Right atrium auricular region (tissue), 2 donors: ENCODE measurements around the gene HDAC7. TPM values are rescaled to one million over a fixed set of nuclear protein-coding genes. Genes with fewer than 3 reads are reported as not detected.

Experiments
- DNase-seq: peaks from one replicate; pipeline ENCODE4 v3.0.0-alpha.2; 2019; ENCODE audit warnings: low spot score
- H3K27ac ChIP-seq, 2 donors: fragments of 200-600 bp; sonication (generic); 1 replicate in 1 of 2; 2 replicates in 1 of 2; pipeline ENCODE4 v1.5.1; 2016 to 2019
- H3K27me3 ChIP-seq, 2 donors: fragments of 200-600 bp; sonication (generic); one replicate each; pipeline versions ENCODE4 v1.5.1 to v1.6.0; 2017 to 2019
- H3K36me3 ChIP-seq: fragments of 200-600 bp; sonication (generic); one replicate; pipeline ENCODE4 v1.5.1; 2016
- H3K4me1 ChIP-seq, 2 donors: fragments of 200-600 bp; sonication (generic); one replicate each; pipeline versions ENCODE4 v1.5.1 to v1.6.0; 2017 to 2019
- H3K4me3 ChIP-seq, 2 donors: fragments of 200-600 bp; sonication (generic); 1 replicate in 1 of 2; 2 replicates in 1 of 2; pipeline ENCODE4 v1.5.1; 2017 to 2019; ENCODE audit warnings: mild to moderate bottlenecking in 1 of 2, moderate library complexity in 1 of 2
- H3K9me3 ChIP-seq, 2 donors: fragments of 200-600 bp; sonication (generic); one replicate each; pipeline ENCODE4 v1.5.1; 2019
- total RNA-seq, 2 donors: library from RNA; depleted of rRNA; stranded (reverse); fragments of >200 nt; gene quantifications; one replicate each; pipeline ENCODE4 v1.1.0, GENCODE V29; 2016
- TF ChIP-seq, protein P1 (sequence below), 2 donors: fragments of 200-600 bp; sonication (generic); IDR thresholded peaks; one replicate each; pipeline ENCODE4 v1.5.1; 2019; ENCODE audit warnings: antibody characterized with exemption in 2 of 2

HDAC7 gene
- total RNA-seq, 2 donors from 2014 or later = 33.4 to 60.2 TPM

DNA sequence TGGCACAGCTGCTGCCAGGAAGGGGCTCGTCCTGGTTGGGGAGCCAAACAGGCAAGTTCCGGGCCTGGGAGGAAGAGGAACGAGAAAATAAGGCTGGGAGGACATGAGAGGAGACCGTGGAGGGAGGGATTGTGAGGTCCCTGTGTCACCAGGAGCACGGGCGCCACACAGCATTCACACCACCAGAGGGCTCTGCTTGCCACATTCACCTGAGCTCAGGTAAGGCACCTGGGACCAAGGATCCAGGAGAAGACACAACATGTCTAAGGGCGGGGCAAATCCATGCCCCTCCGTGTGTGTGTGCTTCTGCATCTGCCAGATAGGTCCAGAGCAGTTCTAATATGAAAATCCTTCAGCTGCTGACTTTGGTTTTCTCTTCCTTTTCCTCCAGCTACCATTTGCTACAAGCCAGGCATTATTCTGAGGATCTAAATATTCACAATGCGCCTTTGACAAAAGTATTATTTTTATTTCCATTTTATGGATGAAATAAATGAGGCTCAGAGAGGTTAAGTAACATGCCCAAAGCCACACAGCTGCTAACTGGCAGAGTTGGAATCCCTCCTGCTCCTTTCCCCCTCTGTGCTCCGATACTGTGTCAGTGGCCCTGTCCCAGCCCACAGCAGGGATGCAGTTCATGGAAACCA lies 75.6 kb downstream of the HDAC7 start:
- TF ChIP-seq, protein P1, sequence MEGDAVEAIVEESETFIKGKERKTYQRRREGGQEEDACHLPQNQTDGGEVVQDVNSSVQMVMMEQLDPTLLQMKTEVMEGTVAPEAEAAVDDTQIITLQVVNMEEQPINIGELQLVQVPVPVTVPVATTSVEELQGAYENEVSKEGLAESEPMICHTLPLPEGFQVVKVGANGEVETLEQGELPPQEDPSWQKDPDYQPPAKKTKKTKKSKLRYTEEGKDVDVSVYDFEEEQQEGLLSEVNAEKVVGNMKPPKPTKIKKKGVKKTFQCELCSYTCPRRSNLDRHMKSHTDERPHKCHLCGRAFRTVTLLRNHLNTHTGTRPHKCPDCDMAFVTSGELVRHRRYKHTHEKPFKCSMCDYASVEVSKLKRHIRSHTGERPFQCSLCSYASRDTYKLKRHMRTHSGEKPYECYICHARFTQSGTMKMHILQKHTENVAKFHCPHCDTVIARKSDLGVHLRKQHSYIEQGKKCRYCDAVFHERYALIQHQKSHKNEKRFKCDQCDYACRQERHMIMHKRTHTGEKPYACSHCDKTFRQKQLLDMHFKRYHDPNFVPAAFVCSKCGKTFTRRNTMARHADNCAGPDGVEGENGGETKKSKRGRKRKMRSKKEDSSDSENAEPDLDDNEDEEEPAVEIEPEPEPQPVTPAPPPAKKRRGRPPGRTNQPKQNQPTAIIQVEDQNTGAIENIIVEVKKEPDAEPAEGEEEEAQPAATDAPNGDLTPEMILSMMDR (IDR thresholded peaks at IDR 0.05) = peak in 1 of 2 donors; percentile 47
- no peak overlapping the region for H3K27ac ChIP-seq

DNA sequence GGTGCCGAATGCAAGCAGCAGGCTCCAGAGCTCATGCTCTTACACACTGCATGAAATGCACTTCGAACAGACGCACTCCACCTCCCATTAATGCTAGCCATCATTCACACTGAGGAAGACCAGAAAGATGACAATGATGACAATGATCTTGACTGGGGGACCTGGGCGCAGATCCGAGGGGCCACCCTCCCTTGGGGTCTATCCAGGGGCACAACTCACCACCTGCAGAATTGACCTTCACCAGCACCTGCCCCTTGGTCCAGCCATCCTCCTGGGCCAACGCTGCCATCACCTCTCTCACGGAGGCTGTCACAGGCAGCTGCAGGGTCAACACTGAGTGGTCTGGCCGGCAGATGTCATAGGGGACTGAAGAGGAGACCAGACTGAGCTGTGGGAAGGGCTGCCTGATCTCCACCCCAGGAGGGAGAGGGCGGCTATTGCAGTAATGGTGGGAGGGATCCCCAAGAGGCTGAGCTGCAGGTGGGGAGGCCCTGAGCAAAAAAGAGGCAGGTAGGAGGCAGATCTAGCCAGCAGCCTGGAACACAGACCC lies 76.3 kb downstream of the HDAC7 start:
- no peak for DNase-seq
- Histone ChIP-seq H3K9me3 (no peaks in the 10 kb centered on the region), H3K36me3 (no peaks in the 10 kb centered on the region), H3K27me3 (no peaks in the 10 kb centered on the region), H3K27ac (no peak overlapping the region), H3K4me3 (no peak overlapping the region), H3K4me1 (peaks cover 0 to 48% of the 10 kb centered on the region in 2 donors)
- TF ChIP-seq, protein P1 (IDR thresholded peaks at IDR 0.05) = no peak

More for the DNA sequence above, 75.6 kb downstream of the HDAC7 start:
- no peaks in the 10 kb centered on the region for H3K36me3 ChIP-seq
- no peaks in the 10 kb centered on the region for H3K9me3 ChIP-seq
- H3K4me1 ChIP-seq = peaks cover 0 to 41% of the 10 kb centered on the region in 2 donors
- H3K27me3 ChIP-seq = no peaks in the 10 kb centered on the region
- DNase-seq = no peak
- H3K4me3 ChIP-seq = no peak overlapping the region

DNA sequence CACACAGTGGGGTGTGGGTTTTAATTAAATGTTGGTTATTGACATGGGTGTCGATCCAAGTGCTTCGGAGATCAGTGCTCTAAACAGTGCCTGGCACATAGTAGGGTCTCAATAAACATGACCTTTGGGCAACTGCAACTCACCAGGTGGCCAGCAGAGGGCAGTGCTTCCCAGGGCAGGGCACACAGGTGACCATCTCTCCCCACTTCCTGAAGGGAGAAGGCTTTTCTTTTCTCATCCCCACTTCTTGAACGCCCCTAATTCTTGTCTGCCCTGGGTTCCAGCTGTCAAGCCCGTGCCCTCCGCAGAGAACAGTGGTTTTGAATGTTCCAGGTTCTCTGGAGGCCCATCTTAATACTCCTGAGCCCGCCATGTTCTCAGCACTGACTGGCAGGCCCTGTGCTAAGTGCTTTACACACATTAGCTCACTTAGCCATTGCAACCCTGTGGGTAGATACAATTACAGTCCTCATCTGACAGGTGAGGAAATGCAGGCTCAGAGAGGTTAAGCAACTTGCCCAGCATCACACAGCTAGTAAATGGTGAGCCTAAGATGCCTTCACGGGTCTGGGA lies 77.4 kb downstream of the HDAC7 start:
- H3K4me1 ChIP-seq = peaks cover 0 to 58% of the 10 kb centered on the region in 2 donors
- no peak overlapping the region for H3K27ac ChIP-seq
- no peak overlapping the region for H3K4me3 ChIP-seq
- TF ChIP-seq, protein P1 (IDR thresholded peaks at IDR 0.05) = peak; percentile 91 to 92
- H3K9me3 ChIP-seq = no peaks in the 10 kb centered on the region
- H3K27me3 ChIP-seq = no peaks in the 10 kb centered on the region
- H3K36me3 ChIP-seq = no peaks in the 10 kb centered on the region
- no peak for DNase-seq

- H3K4me3 ChIP-seq = no peak overlapping the region
- no peaks in the 10 kb centered on the region for H3K27me3 ChIP-seq
- peak; percentile 81 for DNase-seq
- no peaks in the 10 kb centered on the region for H3K36me3 ChIP-seq
- peaks cover 0 to 68% of the 10 kb centered on the region in 2 donors for H3K4me1 ChIP-seq
- peak overlapping the region; percentile 41 to 47 for H3K27ac ChIP-seq
- H3K9me3 ChIP-seq = no peaks in the 10 kb centered on the region
- TF ChIP-seq, protein P1 (IDR thresholded peaks at IDR 0.05) = no peak
Observed at GRCh38 chr12:47741340-47741703, 78.4 kb downstream of the HDAC7 start.

DNA sequence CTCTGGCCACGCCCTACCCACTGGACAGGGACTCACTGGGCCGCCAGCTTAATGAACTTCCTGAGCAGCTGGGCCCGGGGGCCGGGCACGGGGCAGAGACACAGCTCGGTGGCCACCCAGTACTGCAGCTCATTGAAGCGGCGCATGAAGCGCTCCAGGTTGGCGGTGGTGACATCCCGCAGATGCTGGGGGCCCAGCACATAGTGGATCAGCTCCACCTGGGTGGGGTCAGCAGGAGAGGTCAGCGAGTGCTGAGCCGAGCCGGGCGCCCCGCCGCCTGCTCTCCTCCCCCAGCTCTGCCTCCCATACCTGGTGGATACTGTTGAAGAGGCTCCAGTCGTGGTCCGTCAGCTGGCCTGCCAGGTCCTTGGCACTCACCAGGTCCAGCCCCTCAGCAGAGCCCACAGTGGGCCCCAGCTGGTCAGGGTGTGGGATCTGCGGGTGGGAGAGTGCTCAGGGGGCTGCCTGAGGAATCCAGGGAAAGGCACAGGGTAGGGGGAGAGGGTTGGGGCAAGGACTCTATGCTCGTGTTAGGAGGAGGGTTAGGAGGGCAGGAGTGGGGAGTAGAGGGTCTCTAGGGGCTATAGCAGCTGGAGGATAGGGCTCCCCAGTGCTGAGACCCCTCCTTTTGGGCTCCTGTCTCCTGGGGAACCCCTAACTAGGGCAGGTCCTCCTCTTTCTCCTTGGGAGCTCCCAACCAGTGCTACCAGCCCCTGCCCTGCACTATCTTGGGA lies 78.9 kb downstream of the HDAC7 start:
- no peak overlapping the region for H3K4me3 ChIP-seq
- no peaks in the 10 kb centered on the region for H3K27me3 ChIP-seq
- H3K9me3 ChIP-seq = no peaks in the 10 kb centered on the region
- no peak for DNase-seq
- H3K36me3 ChIP-seq = no peaks in the 10 kb centered on the region
- H3K4me1 ChIP-seq = peaks cover 0 to 73% of the 10 kb centered on the region in 2 donors
- TF ChIP-seq, protein P1 (IDR thresholded peaks at IDR 0.05) = no peak
- peak overlapping the region; percentile 41 to 47 for H3K27ac ChIP-seq
